PC-3 (cell line): Measurements from ENCODE around the gene FOXB1. TPM values are rescaled to one million over a fixed set of nuclear protein-coding genes. Genes with fewer than 3 reads are reported as not detected.

Experiments
- ATAC-seq: fragments of 200-7000 bp; cut with Tn5 transposase; 2 replicates; pipeline ENCODE4 v1.9.1; 2020; ENCODE audit warnings: mild to moderate bottlenecking, moderate library complexity
- BruUV-seq: library from RNA; stranded (reverse); fragments of 400-500 nt; replicated peaks from 2 replicates; lab custom pipeline; 2021; lab: Mats Ljungman, UMichigan
- CTCF ChIA-PET: fragments of 300-600 bp; sonication (Branson Sonifier 250); formaldehyde crosslinking; loops from one replicate; lab custom pipeline; 2022; ENCODE audit warnings: antibody characterized with exemption; lab: Charles Lee
- POLR2A ChIA-PET: fragments of 300-600 bp; sonication (Branson Sonifier 250); formaldehyde crosslinking; loops from one replicate; lab custom pipeline; 2022; ENCODE audit warnings: antibody characterized with exemption; ENCODE audit not compliant: unreplicated experiment; lab: Charles Lee
- DNase-seq: peaks from one replicate; pipeline ENCODE4 v3.0.0-alpha.2; 2015
- H2AFZ ChIP-seq: fragments of 300-600 bp; sonication (generic); 2 replicates; pipeline ENCODE4 v1.6.0; 2016; ENCODE audit warnings: antibody characterized with exemption, low read length
- H3F3A ChIP-seq: fragments of 300-600 bp; sonication (generic); one replicate; pipeline ENCODE4 v1.6.0; 2017; ENCODE audit warnings: antibody characterized with exemption, low read length, control low read depth, mild to moderate bottlenecking; ENCODE audit not compliant: unreplicated experiment
- H3K27ac ChIP-seq: fragments of 300-600 bp; sonication (generic); 2 replicates; pipeline ENCODE4 v1.5.1; 2016; ENCODE audit warnings: mild to moderate bottlenecking, low read length
- H3K27me3 ChIP-seq: fragments of 300-600 bp; sonication (generic); 2 replicates; pipeline ENCODE4 v1.6.1; 2016; ENCODE audit warnings: low read length, mixed read lengths
- H3K36me3 ChIP-seq: fragments of 300-600 bp; sonication (generic); 2 replicates; pipeline ENCODE4 v1.6.1; 2016; ENCODE audit warnings: low read depth, mixed run types, low read length, mixed read lengths
- H3K4me1 ChIP-seq: fragments of 300-600 bp; sonication (generic); 2 replicates; pipeline ENCODE4 v1.5.1; 2016; ENCODE audit warnings: low read length; ENCODE audit not compliant: insufficient read depth
- H3K4me2 ChIP-seq: fragments of 300-600 bp; sonication (generic); 2 replicates; pipeline ENCODE4 v1.6.0; 2016; ENCODE audit warnings: low read length
- H3K4me3 ChIP-seq: fragments of 300-600 bp; sonication (generic); 2 replicates; pipeline ENCODE4 v1.5.1; 2016; ENCODE audit warnings: mild to moderate bottlenecking, low read length, mixed read lengths
- H3K79me2 ChIP-seq: fragments of 300-600 bp; sonication (generic); 2 replicates; pipeline ENCODE4 v1.6.1; 2017; ENCODE audit warnings: low read length, mixed read lengths
- H3K9ac ChIP-seq: fragments of 300-600 bp; sonication (generic); 2 replicates; pipeline ENCODE4 v1.6.0; 2016; ENCODE audit warnings: mild to moderate bottlenecking, low read length
- H3K9me2 ChIP-seq: fragments of 300-600 bp; sonication (generic); replicated peaks from 2 replicates; pipeline ENCODE4 v1.6.1; 2016; ENCODE audit warnings: mixed run types, low read length, mixed read lengths
- H3K9me3 ChIP-seq: fragments of 300-600 bp; sonication (generic); 2 replicates; pipeline ENCODE4 v1.6.1; 2016; ENCODE audit warnings: low read length, mixed read lengths
- H4K20me1 ChIP-seq: fragments of 300-600 bp; sonication (generic); 2 replicates; pipeline ENCODE4 v1.6.1; 2016; ENCODE audit warnings: low read length, mixed read lengths
- EZH2 ChIP-seq: fragments of 300-600 bp; sonication (generic); IDR thresholded peaks from one replicate; pipeline ENCODE4 v1.6.1; 2017; ENCODE audit warnings: antibody characterized with exemption, mild to moderate bottlenecking, low read length; ENCODE audit not compliant: unreplicated experiment
- EZH2phosphoT487 ChIP-seq: fragments of 300-600 bp; sonication (generic); IDR thresholded peaks from 2 replicates; pipeline ENCODE4 v1.6.1; 2018; ENCODE audit warnings: mild to moderate bottlenecking, antibody characterized with exemption, low read length, borderline replicate concordance
- intact Hi-C: fragments of 100-400 bp; cut with micrococcal nuclease; formaldehyde crosslinking; loops from 2 replicates; pipeline ENCODE4 v1.9.0; 2023
- total RNA-seq: library from RNA; depleted of rRNA; stranded (reverse); fragments of >200 nt; gene quantifications from 2 replicates; pipeline ENCODE4 v1.2.3, GENCODE V29; 2014
- TF ChIP-seq, protein P1 (sequence below): fragments of 300-600 bp; sonication (generic); conservative IDR thresholded peaks from 2 replicates; pipeline ENCODE4 v1.5.1; 2017; ENCODE audit warnings: antibody characterized with exemption, low read depth, mild to moderate bottlenecking, low read length

Gene FOXB1
- total RNA-seq, 1 experiment from 2014 or later: not detected

DNA sequence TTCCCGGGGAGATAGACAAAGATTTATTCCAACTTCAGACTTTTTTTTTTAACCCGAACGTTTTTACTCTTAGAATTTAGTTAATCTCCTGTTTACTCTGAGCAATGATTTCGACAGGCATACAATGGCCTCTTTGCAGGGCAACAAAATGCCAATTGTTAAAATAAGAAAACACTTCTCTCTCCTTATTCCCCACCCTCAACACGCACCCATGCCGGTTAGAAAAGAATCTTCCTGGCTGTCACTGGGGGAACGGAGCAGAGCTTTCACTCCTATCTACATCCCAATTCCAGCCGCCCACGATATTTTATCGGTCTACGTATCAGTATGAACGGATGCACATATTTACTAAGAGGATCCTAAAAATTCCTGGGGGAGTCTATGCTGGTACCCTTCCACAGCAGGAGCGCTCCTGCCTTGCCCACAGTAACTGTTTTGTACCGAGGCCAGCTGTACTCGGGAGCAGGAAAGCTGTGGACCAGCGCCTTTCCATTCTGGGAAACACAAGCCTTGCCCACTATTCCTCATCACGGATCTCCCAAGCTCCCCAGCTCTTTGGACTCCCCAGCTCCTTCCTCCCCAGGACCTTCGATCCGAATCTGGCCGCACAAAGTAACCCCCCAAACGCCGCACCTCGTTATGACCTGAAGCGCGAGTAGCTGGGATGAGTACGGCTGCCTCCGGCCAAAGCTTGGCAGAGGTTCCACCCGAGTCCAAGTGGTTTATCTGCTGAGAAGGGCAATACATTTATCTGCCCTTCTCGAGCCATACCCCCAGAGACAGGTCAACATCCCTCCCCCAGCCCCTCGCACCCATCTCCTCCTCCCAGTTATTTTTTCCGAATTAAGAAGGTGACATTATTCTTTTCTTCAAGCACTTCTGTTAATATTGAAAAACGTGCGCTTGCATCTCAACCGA, 2.2 kb upstream of the FOXB1 start:
- ChIA-PET POLR2A (no interaction called here), CTCF (no interaction called here)
- intact Hi-C loops: loop anchor here (10.0 kb wide), 1 partner anchor 323 kb away; no protein-coding TSS in a partner anchor
- no TSS peak for BruUV-seq
- Histone ChIP-seq H3K79me2 (no peaks in the 10 kb centered on the region), H3K9me3 (no peaks in the 10 kb centered on the region), H2AFZ (no peak overlapping the region), H3F3A (no peaks in the 10 kb centered on the region), H3K9ac (no peak overlapping the region), H3K27ac (no peak overlapping the region), H3K9me2 (no peaks in the 10 kb centered on the region), H4K20me1 (no peaks in the 10 kb centered on the region), H3K4me3 (no peak overlapping the region), H3K4me1 (peaks cover 8% of the 10 kb centered on the region; the same call in 1 of the 2 replicates), H3K36me3 (no peaks in the 10 kb centered on the region), H3K27me3 (peaks cover 69% of the 10 kb centered on the region), H3K4me2 (no peak overlapping the region)
- DNase-seq: no peak
- TF ChIP-seq, protein P1, sequence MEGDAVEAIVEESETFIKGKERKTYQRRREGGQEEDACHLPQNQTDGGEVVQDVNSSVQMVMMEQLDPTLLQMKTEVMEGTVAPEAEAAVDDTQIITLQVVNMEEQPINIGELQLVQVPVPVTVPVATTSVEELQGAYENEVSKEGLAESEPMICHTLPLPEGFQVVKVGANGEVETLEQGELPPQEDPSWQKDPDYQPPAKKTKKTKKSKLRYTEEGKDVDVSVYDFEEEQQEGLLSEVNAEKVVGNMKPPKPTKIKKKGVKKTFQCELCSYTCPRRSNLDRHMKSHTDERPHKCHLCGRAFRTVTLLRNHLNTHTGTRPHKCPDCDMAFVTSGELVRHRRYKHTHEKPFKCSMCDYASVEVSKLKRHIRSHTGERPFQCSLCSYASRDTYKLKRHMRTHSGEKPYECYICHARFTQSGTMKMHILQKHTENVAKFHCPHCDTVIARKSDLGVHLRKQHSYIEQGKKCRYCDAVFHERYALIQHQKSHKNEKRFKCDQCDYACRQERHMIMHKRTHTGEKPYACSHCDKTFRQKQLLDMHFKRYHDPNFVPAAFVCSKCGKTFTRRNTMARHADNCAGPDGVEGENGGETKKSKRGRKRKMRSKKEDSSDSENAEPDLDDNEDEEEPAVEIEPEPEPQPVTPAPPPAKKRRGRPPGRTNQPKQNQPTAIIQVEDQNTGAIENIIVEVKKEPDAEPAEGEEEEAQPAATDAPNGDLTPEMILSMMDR: no peak
- TF ChIP-seq EZH2phosphoT487 (no peak), EZH2 (no peak)
- no peak for ATAC-seq

DNA sequence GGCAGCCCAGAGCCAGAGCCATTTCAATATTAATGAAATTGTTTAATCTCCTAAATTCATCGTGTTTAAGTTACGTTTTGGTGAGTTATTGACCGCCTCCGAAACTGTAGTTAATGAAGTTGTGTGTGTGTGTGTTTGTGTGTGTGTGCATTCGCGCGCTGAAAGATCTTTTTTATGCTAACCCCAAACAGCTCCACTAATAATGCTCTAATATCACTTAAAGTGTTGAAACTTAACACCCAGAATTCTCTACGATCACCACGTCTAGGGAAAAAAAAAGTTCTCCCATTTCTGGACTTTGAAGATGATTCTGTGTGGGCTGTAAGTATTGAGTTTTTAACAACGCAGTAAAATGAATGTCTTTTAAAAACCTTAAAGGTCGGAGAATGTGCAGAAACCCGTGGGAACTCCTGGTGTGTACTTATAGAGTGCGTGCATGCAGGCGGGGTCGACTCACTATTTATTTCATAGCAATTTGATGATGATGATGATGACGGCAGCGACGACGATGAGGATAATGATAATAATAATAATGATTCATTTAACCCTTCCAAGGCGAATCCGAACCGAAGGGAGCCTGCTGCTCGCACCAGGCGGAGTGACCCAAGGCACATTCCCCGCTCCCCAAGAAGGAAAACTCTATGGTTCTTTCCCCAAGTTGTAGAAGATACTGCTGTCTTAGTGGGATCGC, 1.4 kb upstream of the FOXB1 start:
- no peaks in the 10 kb centered on the region for H3K36me3 ChIP-seq
- no peaks in the 10 kb centered on the region for H3K9me2 ChIP-seq
- ATAC-seq: no peak
- H3K4me3 ChIP-seq: no peak overlapping the region
- no peak overlapping the region for H2AFZ ChIP-seq
- peaks cover 5% of the 10 kb centered on the region; the same call in 1 of the 2 replicates for H3K4me1 ChIP-seq
- no peaks in the 10 kb centered on the region for H3F3A ChIP-seq
- BruUV-seq: no TSS peak
- H3K79me2 ChIP-seq: no peaks in the 10 kb centered on the region
- no peak overlapping the region for H3K27ac ChIP-seq
- ChIA-PET CTCF (no interaction called here), POLR2A (no interaction called here)
- H3K4me2 ChIP-seq: no peak overlapping the region
- peaks cover 67% of the 10 kb centered on the region for H3K27me3 ChIP-seq
- intact Hi-C loops: loop anchor here (10.0 kb wide), 1 partner anchor 322 kb away; no protein-coding TSS in a partner anchor
- H3K9me3 ChIP-seq: no peaks in the 10 kb centered on the region
- H4K20me1 ChIP-seq: no peaks in the 10 kb centered on the region
- TF ChIP-seq EZH2: no peak
- no peak for TF ChIP-seq EZH2phosphoT487
- TF ChIP-seq, protein P1: no peak
- no peak overlapping the region for H3K9ac ChIP-seq
- no peak for DNase-seq
